ENCODE measurements around the gene MAPRE2.

Gene MAPRE2

GRCh38 chr18:35060122-35060815 lies 19.1 kb downstream of the MAPRE2 start:
- no peak for DNase-seq
- H3K27me3 ChIP-seq (replicated peaks; ENCODE audit: control insufficient read depth, insufficient read depth, low read length, poor library complexity, severe bottlenecking), result no peaks in the 10 kb centered on the region
- H3K36me3 ChIP-seq (ENCODE audit: control insufficient read depth, insufficient read depth, low read length), result no peaks in the 10 kb centered on the region

GRCh38 chr18:35061336-35061735 lies 20.1 kb downstream of the MAPRE2 start:
- H3K27ac ChIP-seq (ENCODE audit: insufficient read depth, low read length, poor library complexity, severe bottlenecking), result no peak overlapping the region

More at GRCh38 chr18:35060122-35060815, 19.1 kb downstream of the MAPRE2 start:
- H3K4me1 ChIP-seq (ENCODE audit: control insufficient read depth, insufficient read depth, low read length, poor library complexity, severe bottlenecking), result no peaks in the 10 kb centered on the region
- H3K9me3 ChIP-seq (ENCODE audit: control insufficient read depth, low read length), result no peaks in the 10 kb centered on the region
- no peak overlapping the region for H3K27ac ChIP-seq (ENCODE audit: insufficient read depth, low read length, poor library complexity, severe bottlenecking)
- H3K4me3 ChIP-seq (ENCODE audit: insufficient read depth, low read depth, low read length, poor library complexity, severe bottlenecking), result no peak overlapping the region

GRCh38 chr18:35061804-35062203 lies 20.6 kb downstream of the MAPRE2 start:
- H3K27ac ChIP-seq (ENCODE audit: insufficient read depth, low read length, poor library complexity, severe bottlenecking), result no peak overlapping the region
- no peaks in the 10 kb centered on the region for H3K27me3 ChIP-seq (replicated peaks; ENCODE audit: control insufficient read depth, insufficient read depth, low read length, poor library complexity, severe bottlenecking)
- H3K36me3 ChIP-seq (ENCODE audit: control insufficient read depth, insufficient read depth, low read length), result no peaks in the 10 kb centered on the region

More at GRCh38 chr18:35061336-35061735, 20.1 kb downstream of the MAPRE2 start:
- DNase-seq, result no peak
- Histone ChIP-seq H3K4me1 (ENCODE audit: control insufficient read depth, insufficient read depth, low read length, poor library complexity, severe bottlenecking) (no peaks in the 10 kb centered on the region), H3K4me3 (ENCODE audit: insufficient read depth, low read depth, low read length, poor library complexity, severe bottlenecking) (no peak overlapping the region), H3K9me3 (ENCODE audit: control insufficient read depth, low read length) (no peaks in the 10 kb centered on the region), H3K27me3 (replicated peaks; ENCODE audit: control insufficient read depth, insufficient read depth, low read length, poor library complexity, severe bottlenecking) (no peaks in the 10 kb centered on the region), H3K36me3 (ENCODE audit: control insufficient read depth, insufficient read depth, low read length) (no peaks in the 10 kb centered on the region)

GRCh38 chr18:35062408-35062807 lies 21.2 kb downstream of the MAPRE2 start:
- H3K27me3 ChIP-seq (replicated peaks; ENCODE audit: control insufficient read depth, insufficient read depth, low read length, poor library complexity, severe bottlenecking), result no peaks in the 10 kb centered on the region
- H3K9me3 ChIP-seq (ENCODE audit: control insufficient read depth, low read length), result no peaks in the 10 kb centered on the region
- no peaks in the 10 kb centered on the region for H3K36me3 ChIP-seq (ENCODE audit: control insufficient read depth, insufficient read depth, low read length)
- no peaks in the 10 kb centered on the region for H3K4me1 ChIP-seq (ENCODE audit: control insufficient read depth, insufficient read depth, low read length, poor library complexity, severe bottlenecking)
- no peak overlapping the region for H3K27ac ChIP-seq (ENCODE audit: insufficient read depth, low read length, poor library complexity, severe bottlenecking)
- no peak for DNase-seq
- no peak overlapping the region for H3K4me3 ChIP-seq (ENCODE audit: insufficient read depth, low read depth, low read length, poor library complexity, severe bottlenecking)

More at GRCh38 chr18:35061804-35062203, 20.6 kb downstream of the MAPRE2 start:
- no peak for DNase-seq
- H3K4me1 ChIP-seq (ENCODE audit: control insufficient read depth, insufficient read depth, low read length, poor library complexity, severe bottlenecking), result no peaks in the 10 kb centered on the region
- no peaks in the 10 kb centered on the region for H3K9me3 ChIP-seq (ENCODE audit: control insufficient read depth, low read length)
- H3K4me3 ChIP-seq (ENCODE audit: insufficient read depth, low read depth, low read length, poor library complexity, severe bottlenecking), result no peak overlapping the region

- H3K9me3 ChIP-seq (ENCODE audit: control insufficient read depth, low read length), result no peaks in the 10 kb centered on the region
- H3K27ac ChIP-seq (ENCODE audit: insufficient read depth, low read length, poor library complexity, severe bottlenecking), result no peak overlapping the region
- DNase-seq, result no peak
- no peaks in the 10 kb centered on the region for H3K27me3 ChIP-seq (replicated peaks; ENCODE audit: control insufficient read depth, insufficient read depth, low read length, poor library complexity, severe bottlenecking)
- H3K4me3 ChIP-seq (ENCODE audit: insufficient read depth, low read depth, low read length, poor library complexity, severe bottlenecking), result no peak overlapping the region
- H3K4me1 ChIP-seq (ENCODE audit: control insufficient read depth, insufficient read depth, low read length, poor library complexity, severe bottlenecking), result no peaks in the 10 kb centered on the region
- no peaks in the 10 kb centered on the region for H3K36me3 ChIP-seq (ENCODE audit: control insufficient read depth, insufficient read depth, low read length)
Measured at GRCh38 chr18:35063875-35064690, 22.9 kb downstream of the MAPRE2 start.

- H3K27me3 ChIP-seq (replicated peaks; ENCODE audit: control insufficient read depth, insufficient read depth, low read length, poor library complexity, severe bottlenecking), result no peaks in the 10 kb centered on the region
- no peak overlapping the region for H3K27ac ChIP-seq (ENCODE audit: insufficient read depth, low read length, poor library complexity, severe bottlenecking)
- DNase-seq, result no peak
- no peaks in the 10 kb centered on the region for H3K4me1 ChIP-seq (ENCODE audit: control insufficient read depth, insufficient read depth, low read length, poor library complexity, severe bottlenecking)
- no peaks in the 10 kb centered on the region for H3K9me3 ChIP-seq (ENCODE audit: control insufficient read depth, low read length)
- H3K4me3 ChIP-seq (ENCODE audit: insufficient read depth, low read depth, low read length, poor library complexity, severe bottlenecking), result no peak overlapping the region
- peaks cover 9% of the 10 kb centered on the region for H3K36me3 ChIP-seq (ENCODE audit: control insufficient read depth, insufficient read depth, low read length)
Measured at GRCh38 chr18:35067454-35067853, 26.2 kb downstream of the MAPRE2 start.

- H3K4me3 ChIP-seq (ENCODE audit: insufficient read depth, low read depth, low read length, poor library complexity, severe bottlenecking), result no peak overlapping the region
- no peaks in the 10 kb centered on the region for H3K9me3 ChIP-seq (ENCODE audit: control insufficient read depth, low read length)
- peaks cover 9% of the 10 kb centered on the region for H3K36me3 ChIP-seq (ENCODE audit: control insufficient read depth, insufficient read depth, low read length)
- H3K4me1 ChIP-seq (ENCODE audit: control insufficient read depth, insufficient read depth, low read length, poor library complexity, severe bottlenecking), result no peaks in the 10 kb centered on the region
- H3K27ac ChIP-seq (ENCODE audit: insufficient read depth, low read length, poor library complexity, severe bottlenecking), result no peak overlapping the region
- H3K27me3 ChIP-seq (replicated peaks; ENCODE audit: control insufficient read depth, insufficient read depth, low read length, poor library complexity, severe bottlenecking), result no peaks in the 10 kb centered on the region
- DNase-seq, result no peak
Measured at GRCh38 chr18:35071819-35072247, 30.6 kb downstream of the MAPRE2 start.

GRCh38 chr18:35072616-35073015 lies 31.4 kb downstream of the MAPRE2 start:
- peaks cover 9% of the 10 kb centered on the region for H3K36me3 ChIP-seq (ENCODE audit: control insufficient read depth, insufficient read depth, low read length)
- no peaks in the 10 kb centered on the region for H3K27me3 ChIP-seq (replicated peaks; ENCODE audit: control insufficient read depth, insufficient read depth, low read length, poor library complexity, severe bottlenecking)
- no peak overlapping the region for H3K4me3 ChIP-seq (ENCODE audit: insufficient read depth, low read depth, low read length, poor library complexity, severe bottlenecking)
- no peak overlapping the region for H3K27ac ChIP-seq (ENCODE audit: insufficient read depth, low read length, poor library complexity, severe bottlenecking)
- DNase-seq, result no peak
- H3K4me1 ChIP-seq (ENCODE audit: control insufficient read depth, insufficient read depth, low read length, poor library complexity, severe bottlenecking), result no peaks in the 10 kb centered on the region
- H3K9me3 ChIP-seq (ENCODE audit: control insufficient read depth, low read length), result no peaks in the 10 kb centered on the region

- Histone ChIP-seq H3K27ac (ENCODE audit: insufficient read depth, low read length, poor library complexity, severe bottlenecking) (no peak overlapping the region), H3K9me3 (ENCODE audit: control insufficient read depth, low read length) (no peaks in the 10 kb centered on the region), H3K27me3 (replicated peaks; ENCODE audit: control insufficient read depth, insufficient read depth, low read length, poor library complexity, severe bottlenecking) (no peaks in the 10 kb centered on the region), H3K36me3 (ENCODE audit: control insufficient read depth, insufficient read depth, low read length) (peaks cover 13% of the 10 kb centered on the region), H3K4me3 (ENCODE audit: insufficient read depth, low read depth, low read length, poor library complexity, severe bottlenecking) (no peak overlapping the region), H3K4me1 (ENCODE audit: control insufficient read depth, insufficient read depth, low read length, poor library complexity, severe bottlenecking) (no peaks in the 10 kb centered on the region)
- DNase-seq, result no peak
Measured at GRCh38 chr18:35073186-35074105, 32.2 kb downstream of the MAPRE2 start.

Measured in effector memory CD4-positive, alpha-beta T cell (primary cell).